CD14-positive monocyte (primary cell): ENCODE measurements around the gene ASTN2. TPM values are rescaled to one million over a fixed set of nuclear protein-coding genes. Genes with fewer than 3 reads are reported as not detected.

Experiments
- DNase-seq, 3 donors: peaks; one replicate each; pipeline ENCODE4 v3.0.0-alpha.2; 2011 to 2022
- H2AFZ ChIP-seq: 2 replicates; pipeline ENCODE4 v1.6.0; 2012; ENCODE audit warnings: mild to moderate bottlenecking, low read depth, low read length, inconsistent platforms; ENCODE audit not compliant: insufficient read depth, poor library complexity, severe bottlenecking
- H3K27ac ChIP-seq, 2 donors: 1 replicate in 1 of 2; 2 replicates in 1 of 2; pipeline ENCODE4 v1.5.1; 2012 to 2013; ENCODE audit warnings: low read length in 2 of 2, control low read depth in 1 of 2, inconsistent platforms in 1 of 2, low read depth in 1 of 2, mild to moderate bottlenecking in 1 of 2
- H3K27me3 ChIP-seq, 2 donors: one replicate each; pipeline versions ENCODE4 v1.6.0 to v1.6.1; 2011 to 2013; ENCODE audit warnings: low read length in 2 of 2; ENCODE audit not compliant: control insufficient read depth in 2 of 2, insufficient read depth in 2 of 2
- H3K36me3 ChIP-seq, 2 donors: replicated peaks in 1 of 2; 1 replicate in 1 of 2; 2 replicates in 1 of 2; pipeline versions ENCODE4 v1.5.1 to v1.6.1; 2012 to 2013; ENCODE audit warnings: low read length in 2 of 2, control low read depth in 1 of 2, inconsistent platforms in 1 of 2, mild to moderate bottlenecking in 1 of 2; ENCODE audit not compliant: insufficient read depth in 2 of 2, control insufficient read depth in 1 of 2
- H3K4me1 ChIP-seq, 2 donors: 1 replicate in 1 of 2; 2 replicates in 1 of 2; pipeline versions ENCODE4 v1.5.1 to v1.6.1; 2012 to 2013; ENCODE audit warnings: low read length in 2 of 2, control low read depth in 1 of 2, inconsistent platforms in 1 of 2, mild to moderate bottlenecking in 1 of 2, moderate library complexity in 1 of 2; ENCODE audit not compliant: insufficient read depth in 2 of 2, control insufficient read depth in 1 of 2
- H3K4me2 ChIP-seq: replicated peaks from 2 replicates; pipeline ENCODE3; 2012; ENCODE audit warnings: low read length, moderate library complexity, mild to moderate bottlenecking; ENCODE audit not compliant: poor library complexity, severe bottlenecking; ENCODE audit errors: extremely low read depth
- H3K4me3 ChIP-seq, 3 experiments: fragments of 200-600 bp in 1 of 3; sonication (generic) in 1 of 3; replicated peaks in 1 of 3; 1 replicate in 2 of 3; 2 replicates in 1 of 3; pipeline ENCODE4 v1.5.1; 2011 to 2013; ENCODE audit warnings: low read length in 3 of 3, mild to moderate bottlenecking in 3 of 3, control low read depth in 2 of 3, low read depth in 2 of 3, inconsistent platforms in 1 of 3, moderate library complexity in 1 of 3
- H3K79me2 ChIP-seq: 2 replicates; pipeline ENCODE4 v1.6.0; 2012; ENCODE audit warnings: mild to moderate bottlenecking, control low read depth, inconsistent platforms, low read length, moderate library complexity; ENCODE audit not compliant: insufficient read depth
- H3K9ac ChIP-seq: 2 replicates; pipeline ENCODE4 v1.6.0; 2017; ENCODE audit warnings: low read length, mild to moderate bottlenecking; ENCODE audit not compliant: insufficient read depth, poor library complexity, severe bottlenecking
- H3K9me3 ChIP-seq, 2 donors: replicated peaks in 1 of 2; 1 replicate in 1 of 2; 2 replicates in 1 of 2; pipeline versions ENCODE4 v1.5.1 to v1.6.1; 2012 to 2013; ENCODE audit warnings: low read length in 2 of 2, control low read depth in 1 of 2; ENCODE audit not compliant: control insufficient read depth in 1 of 2, insufficient read depth in 1 of 2
- H4K20me1 ChIP-seq: 2 replicates; pipeline ENCODE4 v1.6.0; 2012; ENCODE audit warnings: mild to moderate bottlenecking, low read length, control low read depth, moderate library complexity; ENCODE audit not compliant: insufficient read depth
- H3K27ac Mint-ChIP-seq, 7 donors: one replicate each; pipeline ENCODE4 v1.8.0; 2020; ENCODE audit warnings: mild to moderate bottlenecking in 7 of 7, mixed read lengths in 7 of 7, moderate library complexity in 6 of 7, inconsistent platforms in 2 of 7
- H3K27me3 Mint-ChIP-seq, 3 donors: one replicate each; pipeline ENCODE4 v1.8.0; 2021 to 2022; ENCODE audit warnings: low read depth in 3 of 3, mild to moderate bottlenecking in 3 of 3, mixed read lengths in 3 of 3, moderate library complexity in 3 of 3, inconsistent platforms in 1 of 3
- H3K36me3 Mint-ChIP-seq, 2 donors: one replicate each; pipeline ENCODE4 v1.8.0; 2020; ENCODE audit warnings: mixed read lengths in 2 of 2, inconsistent platforms in 1 of 2, mild to moderate bottlenecking in 1 of 2
- H3K4me1 Mint-ChIP-seq: one replicate; pipeline ENCODE4 v1.8.0; 2020; ENCODE audit warnings: mild to moderate bottlenecking, mixed read lengths
- H3K4me3 Mint-ChIP-seq, 2 donors: one replicate each; pipeline ENCODE4 v1.8.0; 2020; ENCODE audit warnings: mild to moderate bottlenecking in 2 of 2, mixed read lengths in 2 of 2, moderate library complexity in 1 of 2
- H3K9me3 Mint-ChIP-seq, 7 donors: one replicate each; pipeline ENCODE4 v1.8.0; 2020 to 2022; ENCODE audit warnings: mixed read lengths in 7 of 7, mild to moderate bottlenecking in 6 of 7, moderate library complexity in 6 of 7, inconsistent platforms in 2 of 7
- CTCF ChIP-seq: fragments of 200-600 bp; IDR thresholded peaks from one replicate; pipeline ENCODE4 v1.8.0; 2022; ENCODE audit warnings: antibody characterized with exemption, mild to moderate bottlenecking
- WGBS: methylation state at CpG from one replicate; pipeline ENCODE4 v1.1.5; 2013; ENCODE audit warnings: missing lambda C conversion rate; ENCODE audit not compliant: insufficient coverage; 5-methylcytosine and 5-hydroxymethylcytosine counted together
- intact Hi-C, 2 donors: fragments of 100-400 bp; cut with micrococcal nuclease; formaldehyde crosslinking; loops; one replicate each; pipeline versions ENCODE4 v1.15.0 to v1.15.1; 2023
- polyA plus RNA-seq, 3 donors: library from polyadenylated mRNA; depleted of rRNA in 1 of 3; unstranded in 2 of 3; stranded (reverse) in 1 of 3; fragments of 300-500 nt in 2 of 3; fragments of >200 nt in 1 of 3; fragmentation: Illumina TruSeq in 2 of 3; gene quantifications; 1 replicate in 2 of 3; 2 replicates in 1 of 3; pipeline ENCODE4 v1.2.3, GENCODE V29; 2012 to 2021

The ASTN2 gene
- polyA plus RNA-seq, 3 donors, result not detected

- Mint-ChIP-seq H3K27me3 (peaks cover 0 to 3% (median 0%) of the 10 kb centered on the region in 3 donors), H3K27ac (no peak overlapping the region), H3K36me3 (no peaks in the 10 kb centered on the region), H3K4me3 (no peak overlapping the region), H3K4me1 (peaks cover 4% of the 10 kb centered on the region), H3K9me3 (peaks cover 0 to 7% (median 0%) of the 10 kb centered on the region in 7 donors)
- no peak for TF ChIP-seq CTCF
- H3K36me3 ChIP-seq, result no peaks in the 10 kb centered on the region
- no peaks in the 10 kb centered on the region for H4K20me1 ChIP-seq
- H3K27me3 ChIP-seq, result no peaks in the 10 kb centered on the region
- WGBS, result no CpG with 5 or more reads among the region's 2 CpGs
- peaks cover 0 to 4% of the 10 kb centered on the region in 2 donors for H3K4me1 ChIP-seq
- no peak overlapping the region for H3K27ac ChIP-seq
- no peak overlapping the region for H3K4me3 ChIP-seq
- H3K9ac ChIP-seq, result no peak overlapping the region
- no peak for DNase-seq
- H3K4me2 ChIP-seq, result no peak overlapping the region
- no peaks in the 10 kb centered on the region for H3K9me3 ChIP-seq
- H3K79me2 ChIP-seq, result no peaks in the 10 kb centered on the region
- intact Hi-C loops, result no loop called here
- H2AFZ ChIP-seq, result no peak overlapping the region
Measured at GRCh38 chr9:116978155-116978554, 436.7 kb downstream of the ASTN2 start.

- WGBS, result 74% methylated on average over 4 of the region's 4 CpGs
- H3K27me3 Mint-ChIP-seq, result peaks cover 0 to 3% (median 0%) of the 10 kb centered on the region in 3 donors
- H3K4me3 Mint-ChIP-seq, result no peak overlapping the region
- H3K9ac ChIP-seq, result no peak overlapping the region
- H2AFZ ChIP-seq, result no peak overlapping the region
- no peaks in the 10 kb centered on the region for H3K27me3 ChIP-seq
- H3K27ac ChIP-seq, result no peak overlapping the region
- H3K4me1 Mint-ChIP-seq, result peaks cover 4% of the 10 kb centered on the region
- no peak for TF ChIP-seq CTCF
- H3K9me3 ChIP-seq, result no peaks in the 10 kb centered on the region
- intact Hi-C loops, result no loop called here
- no peaks in the 10 kb centered on the region for H3K36me3 Mint-ChIP-seq
- DNase-seq, result no peak
- H3K4me3 ChIP-seq, result no peak overlapping the region
- no peak overlapping the region for H3K27ac Mint-ChIP-seq
- peaks cover 0 to 4% of the 10 kb centered on the region in 2 donors for H3K4me1 ChIP-seq
- H3K4me2 ChIP-seq, result no peak overlapping the region
- H3K79me2 ChIP-seq, result no peaks in the 10 kb centered on the region
- no peaks in the 10 kb centered on the region for H4K20me1 ChIP-seq
- no peaks in the 10 kb centered on the region for H3K36me3 ChIP-seq
- H3K9me3 Mint-ChIP-seq, result peaks cover 0 to 5% (median 0%) of the 10 kb centered on the region in 7 donors
Measured at GRCh38 chr9:116975126-116975525, 439.7 kb downstream of the ASTN2 start.
